Left ventricle myocardium inferior (tissue), 1 donor: ENCODE results near the gene PLEKHG7. TPM values are rescaled to one million over a fixed set of nuclear protein-coding genes. Genes with fewer than 3 reads are reported as not detected.

Source experiments
- DNase-seq: peaks from one replicate; pipeline ENCODE4 v3.0.0-alpha.2; 2020
- H3K27ac ChIP-seq: fragments of 200-600 bp; replicated peaks from 2 replicates; pipeline ENCODE4 v1.8.0; 2021
- H3K27me3 ChIP-seq: fragments of 200-600 bp; 2 replicates; pipeline ENCODE4 v1.8.0; 2021; ENCODE audit warnings: low read depth
- H3K36me3 ChIP-seq: fragments of 200-600 bp; 2 replicates; pipeline ENCODE4 v1.8.0; 2021
- H3K4me1 ChIP-seq: fragments of 200-600 bp; 2 replicates; pipeline ENCODE4 v1.8.0; 2021
- H3K4me3 ChIP-seq: fragments of 200-600 bp; 2 replicates; pipeline ENCODE4 v1.8.0; 2021; ENCODE audit warnings: mild to moderate bottlenecking, moderate library complexity
- H3K9me3 ChIP-seq: fragments of 200-600 bp; replicated peaks from 2 replicates; pipeline ENCODE4 v1.8.0; 2021
- intact Hi-C: fragments of 100-400 bp; cut with micrococcal nuclease; formaldehyde crosslinking; loops from one replicate; pipeline ENCODE4 v1.11.0; 2022
- total RNA-seq: library from RNA; stranded (reverse); fragmentation: NEBNext Ultra II Directional; extraction: Animal tissue kit (Norgen Biotek cat#: 25700); gene quantifications from one replicate; pipeline ENCODE4 v1.2.1, GENCODE V29; 2021
- TF ChIP-seq, protein P1 (sequence below): fragments of 200-600 bp; IDR thresholded peaks from 2 replicates; pipeline ENCODE4 v1.8.0; 2021; ENCODE audit warnings: antibody characterized with exemption, mild to moderate bottlenecking, borderline replicate concordance
- donor health status: DM: no; HTN: yes; CAD: no; lungs with severe emphysema.

PLEKHG7 gene
- total RNA-seq, 1 donor from 2014 or later = not detected

DNA sequence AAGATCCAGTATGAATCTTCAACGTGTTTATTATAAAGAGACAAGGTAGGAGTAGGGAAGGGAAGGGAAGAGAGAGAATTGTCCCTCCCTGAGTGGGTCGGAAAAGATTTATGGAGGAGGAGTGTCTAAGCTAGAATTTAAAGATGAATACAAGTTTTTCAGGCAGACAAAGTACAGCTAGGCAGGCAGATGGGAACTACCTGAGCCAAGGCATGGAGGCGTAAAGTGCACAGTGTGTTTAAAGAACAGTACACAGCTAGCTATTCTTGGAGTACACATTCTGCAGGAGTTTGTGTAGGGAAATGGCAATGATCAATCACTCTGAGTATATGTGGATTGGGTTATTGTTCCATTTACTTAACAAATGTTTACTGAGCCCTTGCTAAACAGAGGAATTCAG lies 20.1 kb downstream of the PLEKHG7 start:
- no peaks in the 10 kb centered on the region for H3K27me3 ChIP-seq
- intact Hi-C loops = no loop called here
- no peak overlapping the region for H3K4me3 ChIP-seq
- TF ChIP-seq, protein P1, sequence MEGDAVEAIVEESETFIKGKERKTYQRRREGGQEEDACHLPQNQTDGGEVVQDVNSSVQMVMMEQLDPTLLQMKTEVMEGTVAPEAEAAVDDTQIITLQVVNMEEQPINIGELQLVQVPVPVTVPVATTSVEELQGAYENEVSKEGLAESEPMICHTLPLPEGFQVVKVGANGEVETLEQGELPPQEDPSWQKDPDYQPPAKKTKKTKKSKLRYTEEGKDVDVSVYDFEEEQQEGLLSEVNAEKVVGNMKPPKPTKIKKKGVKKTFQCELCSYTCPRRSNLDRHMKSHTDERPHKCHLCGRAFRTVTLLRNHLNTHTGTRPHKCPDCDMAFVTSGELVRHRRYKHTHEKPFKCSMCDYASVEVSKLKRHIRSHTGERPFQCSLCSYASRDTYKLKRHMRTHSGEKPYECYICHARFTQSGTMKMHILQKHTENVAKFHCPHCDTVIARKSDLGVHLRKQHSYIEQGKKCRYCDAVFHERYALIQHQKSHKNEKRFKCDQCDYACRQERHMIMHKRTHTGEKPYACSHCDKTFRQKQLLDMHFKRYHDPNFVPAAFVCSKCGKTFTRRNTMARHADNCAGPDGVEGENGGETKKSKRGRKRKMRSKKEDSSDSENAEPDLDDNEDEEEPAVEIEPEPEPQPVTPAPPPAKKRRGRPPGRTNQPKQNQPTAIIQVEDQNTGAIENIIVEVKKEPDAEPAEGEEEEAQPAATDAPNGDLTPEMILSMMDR = no peak
- no peaks in the 10 kb centered on the region for H3K4me1 ChIP-seq
- no peak overlapping the region for H3K27ac ChIP-seq
- peaks cover 11% of the 10 kb centered on the region for H3K9me3 ChIP-seq
- H3K36me3 ChIP-seq = no peaks in the 10 kb centered on the region
- no peak for DNase-seq

DNA sequence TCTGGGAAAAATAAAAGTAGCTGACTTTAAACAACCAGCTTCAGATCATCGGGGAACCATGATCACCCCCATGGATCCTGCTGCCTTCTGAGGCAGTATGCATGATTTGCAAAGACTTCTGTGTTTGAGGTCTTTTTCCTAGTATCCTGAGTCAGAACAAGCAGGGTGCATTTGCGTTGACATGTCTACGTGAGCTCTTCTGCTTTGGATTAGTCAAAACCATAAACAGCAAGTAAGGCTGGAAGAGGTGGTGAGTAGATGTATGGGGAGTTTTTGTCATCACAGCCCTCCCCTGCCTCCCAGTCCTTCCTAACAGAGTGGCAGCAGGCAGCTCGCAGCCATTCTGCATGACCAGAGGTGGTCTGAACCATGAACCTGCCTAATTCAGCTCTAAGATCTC lies 24.1 kb downstream of the PLEKHG7 start:
- H3K27ac ChIP-seq = no peak overlapping the region

DNA sequence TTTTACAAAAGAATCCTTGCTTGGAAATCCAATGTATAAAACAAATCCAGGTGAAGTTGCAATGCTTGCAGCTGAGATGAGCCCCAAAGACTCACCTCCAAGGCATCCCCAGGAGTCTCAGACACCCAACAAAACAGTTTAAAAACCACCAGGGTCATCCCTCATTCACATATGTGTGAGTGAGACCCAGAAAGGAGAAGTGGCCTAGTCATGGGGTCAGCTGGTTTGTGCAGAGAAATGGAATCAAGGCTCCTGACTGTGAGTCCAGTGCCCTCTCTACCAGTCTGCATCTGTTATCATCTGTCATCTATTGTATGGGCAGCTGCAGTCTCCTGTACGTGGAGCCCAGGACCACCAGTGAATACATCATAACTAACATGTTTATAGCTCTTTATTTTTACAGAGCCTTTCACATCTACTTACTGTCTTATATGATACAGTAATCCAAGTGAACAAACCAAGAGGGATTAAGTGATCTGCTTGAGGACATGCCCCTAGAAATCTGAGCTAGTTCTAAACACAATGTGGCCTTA lies 27.1 kb downstream of the PLEKHG7 start:
- Histone ChIP-seq H3K27ac (no peak overlapping the region), H3K36me3 (no peaks in the 10 kb centered on the region), H3K4me3 (no peak overlapping the region), H3K27me3 (no peaks in the 10 kb centered on the region), H3K4me1 (peaks cover 2% of the 10 kb centered on the region), H3K9me3 (peaks cover 6% of the 10 kb centered on the region)
- DNase-seq = no peak
- TF ChIP-seq, protein P1 = no peak
- intact Hi-C loops = no loop called here

More for the DNA sequence above, 24.1 kb downstream of the PLEKHG7 start:
- no peaks in the 10 kb centered on the region for H3K27me3 ChIP-seq
- no peaks in the 10 kb centered on the region for H3K36me3 ChIP-seq
- H3K4me1 ChIP-seq = no peaks in the 10 kb centered on the region
- H3K4me3 ChIP-seq = no peak overlapping the region
- TF ChIP-seq, protein P1 = no peak
- intact Hi-C loops = no loop called here
- H3K9me3 ChIP-seq = peaks cover 11% of the 10 kb centered on the region
- no peak for DNase-seq

DNA sequence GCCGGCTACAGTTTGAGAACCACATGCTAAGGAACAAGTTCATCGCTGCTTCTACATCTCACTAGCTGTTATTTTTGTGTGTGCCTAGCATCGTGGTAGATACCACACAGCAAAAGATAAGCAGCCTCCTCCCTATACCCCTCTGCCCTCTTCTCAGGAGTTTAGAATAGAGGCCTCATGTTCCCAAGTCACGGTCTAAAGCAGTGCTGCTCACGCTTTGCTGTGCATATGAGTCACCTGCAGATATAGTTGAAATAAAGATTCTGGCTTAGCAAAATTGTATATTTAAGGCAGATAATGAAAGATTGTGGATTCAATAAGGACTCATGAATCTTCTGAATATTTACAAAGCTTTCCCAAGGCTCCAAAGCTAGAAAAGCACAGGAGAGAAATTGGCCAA lies 28.0 kb downstream of the PLEKHG7 start:
- DNase-seq = no peak
- no peak overlapping the region for H3K27ac ChIP-seq
- H3K27me3 ChIP-seq = no peaks in the 10 kb centered on the region
- no peaks in the 10 kb centered on the region for H3K36me3 ChIP-seq
- TF ChIP-seq, protein P1 = no peak
- intact Hi-C loops = no loop called here
- no peak overlapping the region for H3K4me3 ChIP-seq
- H3K9me3 ChIP-seq = no peaks in the 10 kb centered on the region
- peaks cover 7% of the 10 kb centered on the region for H3K4me1 ChIP-seq

DNA sequence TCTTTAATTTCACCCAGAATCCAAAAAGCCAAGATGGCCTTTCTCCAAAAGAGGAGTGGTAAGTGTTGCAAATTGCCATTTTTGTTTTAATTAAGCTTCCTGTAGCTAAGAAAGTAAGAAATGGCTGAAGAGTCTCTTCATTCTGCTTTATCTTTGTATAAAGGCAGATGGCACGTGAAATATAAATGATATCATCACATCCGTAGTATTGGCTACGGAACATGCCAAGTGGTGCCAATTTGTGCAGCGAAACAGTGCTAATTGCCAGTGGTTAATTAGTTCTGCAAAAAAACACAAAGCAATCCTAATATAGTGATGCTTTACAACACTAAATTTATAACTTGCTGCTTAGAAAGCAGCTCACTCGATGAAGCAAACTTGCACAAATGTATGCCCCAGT lies 29.4 kb downstream of the PLEKHG7 start:
- no peak for DNase-seq
- intact Hi-C loops = no loop called here
- Histone ChIP-seq H3K27ac (no peak overlapping the region), H3K4me3 (no peak overlapping the region), H3K27me3 (no peaks in the 10 kb centered on the region), H3K9me3 (no peaks in the 10 kb centered on the region), H3K36me3 (no peaks in the 10 kb centered on the region), H3K4me1 (peaks cover 7% of the 10 kb centered on the region)
- TF ChIP-seq, protein P1 = no peak
